MM.1S (cell line): ENCODE results near the gene MB.
A peak's percentile ranks its signal among the peaks of the same experiment; 100 is the strongest.

Experiments
- DNase-seq: peaks from one replicate; pipeline ENCODE4 v3.0.0-alpha.2; 2015
- H2AFZ ChIP-seq: fragments of 300-600 bp; sonication (generic); 2 replicates; pipeline ENCODE4 v1.6.0; 2016; ENCODE audit warnings: antibody characterized with exemption, low read length
- H3F3A ChIP-seq: fragments of 300-600 bp; sonication (generic); 2 replicates; pipeline ENCODE4 v1.6.1; 2016; ENCODE audit warnings: mild to moderate bottlenecking, antibody characterized with exemption, low read length, moderate library complexity, mixed read lengths; ENCODE audit not compliant: insufficient read depth
- H3K27ac ChIP-seq: fragments of 300-600 bp; sonication (generic); 2 replicates; pipeline ENCODE4 v1.5.1; 2016; ENCODE audit warnings: mild to moderate bottlenecking, low read length
- H3K27me3 ChIP-seq: fragments of 300-600 bp; sonication (generic); replicated peaks from 2 replicates; pipeline ENCODE4 v1.6.0; 2016; ENCODE audit warnings: low read length; ENCODE audit not compliant: insufficient read depth
- H3K36me3 ChIP-seq: fragments of 300-600 bp; sonication (generic); replicated peaks from 2 replicates; pipeline ENCODE4 v1.6.1; 2016; ENCODE audit warnings: mild to moderate bottlenecking, low read length, mixed read lengths; ENCODE audit not compliant: insufficient read depth
- H3K4me1 ChIP-seq: fragments of 300-600 bp; sonication (generic); 2 replicates; pipeline ENCODE4 v1.6.1; 2016; ENCODE audit warnings: low read length, mixed read lengths
- H3K4me2 ChIP-seq: fragments of 300-600 bp; sonication (generic); 2 replicates; pipeline ENCODE4 v1.6.0; 2016; ENCODE audit warnings: low read depth, low read length
- H3K4me3 ChIP-seq: fragments of 300-600 bp; sonication (generic); 2 replicates; pipeline ENCODE4 v1.5.1; 2016; ENCODE audit warnings: low read length, mixed read lengths
- H3K79me2 ChIP-seq: fragments of 300-600 bp; sonication (generic); 2 replicates; pipeline ENCODE4 v1.6.1; 2016; ENCODE audit warnings: mixed run types, low read length, mixed read lengths
- H3K9ac ChIP-seq: fragments of 300-600 bp; sonication (generic); 2 replicates; pipeline ENCODE4 v1.6.1; 2016; ENCODE audit warnings: low read length, mixed read lengths
- H3K9me2 ChIP-seq: fragments of 300-600 bp; sonication (generic); replicated peaks from 2 replicates; pipeline ENCODE4 v1.6.1; 2016; ENCODE audit warnings: mild to moderate bottlenecking, low read length, mixed read lengths; ENCODE audit not compliant: insufficient read depth
- H3K9me3 ChIP-seq: fragments of 300-600 bp; sonication (generic); replicated peaks from 2 replicates; pipeline ENCODE4 v1.6.1; 2016; ENCODE audit warnings: mild to moderate bottlenecking, low read length, mixed read lengths; ENCODE audit not compliant: insufficient read depth
- H4K20me1 ChIP-seq: fragments of 300-600 bp; sonication (generic); 2 replicates; pipeline ENCODE4 v1.6.1; 2016; ENCODE audit warnings: mild to moderate bottlenecking, low read length, moderate library complexity, mixed read lengths; ENCODE audit not compliant: insufficient read depth
- CTCF ChIP-seq: fragments of 300-600 bp; sonication (generic); IDR thresholded peaks from 2 replicates; pipeline ENCODE4 v1.5.1; 2016; ENCODE audit warnings: antibody characterized with exemption, low read length, mixed read lengths
- EZH2 ChIP-seq: fragments of 300-600 bp; sonication (generic); optimal IDR thresholded peaks from 2 replicates; pipeline ENCODE3; 2017; ENCODE audit warnings: low read depth, mild to moderate bottlenecking, antibody characterized with exemption, low read length, mixed read lengths
- EZH2phosphoT487 ChIP-seq: fragments of 300-600 bp; sonication (generic); IDR thresholded peaks from 2 replicates; pipeline ENCODE4 v1.6.1; 2018; ENCODE audit warnings: antibody characterized with exemption, low read length

MB gene

DNA sequence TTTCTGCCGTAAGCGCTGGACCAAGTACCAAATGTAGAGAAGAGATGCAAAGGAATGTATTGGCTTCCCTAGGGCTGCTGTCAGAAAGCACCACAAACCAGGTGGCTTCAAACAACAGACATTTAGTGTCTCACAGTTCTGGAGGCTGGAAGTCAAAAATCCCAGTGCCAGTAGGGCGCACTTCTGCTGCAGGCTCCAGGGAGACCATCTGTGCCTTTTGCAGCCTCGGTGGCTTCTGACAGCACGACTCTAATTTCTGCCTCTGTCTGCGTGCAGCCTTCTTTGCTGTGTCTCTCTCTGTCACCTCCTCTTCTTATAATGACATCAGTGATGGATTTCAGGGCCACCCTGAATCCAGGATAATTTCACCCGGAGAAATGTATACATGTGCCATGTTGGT lies 34.0 kb upstream of the MB start:
- Histone ChIP-seq H3K4me3 (no peak overlapping the region), H2AFZ (no peak overlapping the region), H3F3A (peaks cover 15% of the 10 kb centered on the region), H3K36me3 (peaks cover 4% of the 10 kb centered on the region; the same call in 1 of the 2 replicates), H3K27me3 (no peaks in the 10 kb centered on the region), H4K20me1 (no peaks in the 10 kb centered on the region), H3K79me2 (peaks cover 57% of the 10 kb centered on the region), H3K9ac (no peak overlapping the region), H3K4me1 (peaks cover 9% of the 10 kb centered on the region; the same call in 1 of the 2 replicates), H3K4me2 (no peak overlapping the region), H3K9me3 (no peaks in the 10 kb centered on the region), H3K9me2 (no peaks in the 10 kb centered on the region), H3K27ac (no peak overlapping the region)
- no peak for DNase-seq
- no peak for TF ChIP-seq CTCF
- no peak for TF ChIP-seq EZH2
- TF ChIP-seq EZH2phosphoT487: no peak

DNA sequence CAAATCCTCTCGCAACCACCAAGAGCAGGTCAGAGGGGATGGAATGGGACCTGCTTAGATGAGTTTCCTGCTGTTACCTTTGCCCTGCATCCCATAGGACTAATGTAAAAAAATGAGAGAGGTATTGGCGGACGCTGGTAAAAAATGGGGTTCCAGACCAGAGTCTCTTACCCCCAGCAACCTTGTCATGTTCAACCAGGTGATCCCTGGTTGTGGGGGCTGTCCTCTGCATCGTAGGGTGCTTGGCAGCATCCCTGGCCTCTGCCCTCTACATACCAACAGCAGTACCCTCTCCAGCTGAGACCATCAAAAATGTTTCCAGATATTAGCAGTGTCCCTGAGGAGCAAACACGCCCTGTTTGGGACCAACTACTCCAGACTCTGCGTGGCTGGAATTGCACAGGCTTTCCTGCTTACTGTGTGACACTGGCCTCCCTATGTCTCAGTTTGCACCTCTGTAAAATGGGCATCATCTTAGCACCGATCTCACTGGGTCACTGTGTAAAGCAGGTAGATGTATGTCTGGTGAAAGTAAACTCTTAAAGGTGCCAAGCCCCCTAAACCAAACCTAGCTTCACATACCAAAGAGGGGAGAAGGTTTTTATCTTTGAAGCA lies 32.6 kb upstream of the MB start:
- Histone ChIP-seq H3K4me2 (peak overlapping the region; percentile 90), H3K4me3 (peak overlapping the region; percentile 94)
- TF ChIP-seq EZH2 (no peak), EZH2phosphoT487 (no peak), CTCF (no peak)

DNA sequence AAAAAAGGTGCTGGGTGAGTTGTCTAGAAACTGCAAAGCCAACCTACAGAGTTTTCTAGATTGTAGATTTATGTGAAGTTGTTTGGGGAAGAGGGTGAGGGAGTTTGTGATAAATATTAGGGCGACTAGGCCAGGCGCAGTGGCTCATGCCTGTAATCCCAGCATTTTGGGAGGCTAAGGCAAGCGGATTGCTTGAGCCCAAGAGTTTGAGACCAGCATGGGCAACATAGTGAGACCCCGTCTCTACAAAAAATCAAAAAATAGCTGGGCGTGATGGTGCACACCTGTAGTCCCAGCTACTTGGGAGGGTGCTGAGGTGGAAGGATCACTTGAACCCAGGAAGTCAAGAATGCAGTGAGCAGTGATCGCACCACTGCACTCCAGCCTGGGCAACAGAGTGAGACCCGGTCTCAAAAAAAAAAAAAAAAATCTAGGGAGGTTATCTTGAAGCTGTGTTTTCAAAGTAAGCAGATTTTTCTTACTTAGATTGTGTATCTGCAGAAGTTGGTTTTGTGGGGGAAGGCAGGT lies 32.0 kb upstream of the MB start:
- Histone ChIP-seq H3K9ac (peak overlapping the region; percentile 93), H3K79me2 (peaks cover 39% of the 10 kb centered on the region), H3K4me1 (peaks cover 9% of the 10 kb centered on the region; the same call in 1 of the 2 replicates), H3K4me3 (peak overlapping the region; percentile 94), H3F3A (peaks cover 15% of the 10 kb centered on the region), H4K20me1 (no peaks in the 10 kb centered on the region), H3K36me3 (peaks cover 4% of the 10 kb centered on the region; the same call in 1 of the 2 replicates), H3K4me2 (peak overlapping the region; percentile 90), H3K27me3 (no peaks in the 10 kb centered on the region), H3K27ac (peak overlapping the region; percentile 94), H3K9me3 (no peaks in the 10 kb centered on the region), H3K9me2 (no peaks in the 10 kb centered on the region), H2AFZ (peak overlapping the region; percentile 90)
- TF ChIP-seq CTCF (no peak), EZH2 (no peak), EZH2phosphoT487 (no peak)
- no peak for DNase-seq

More for the DNA sequence above, 32.6 kb upstream of the MB start:
- peak overlapping the region; percentile 94; the same call in 1 of the 2 replicates for H3K27ac ChIP-seq
- no peaks in the 10 kb centered on the region for H3K27me3 ChIP-seq
- peaks cover 4% of the 10 kb centered on the region; the same call in 1 of the 2 replicates for H3K36me3 ChIP-seq
- H3K9me2 ChIP-seq: no peaks in the 10 kb centered on the region
- H3K79me2 ChIP-seq: peaks cover 45% of the 10 kb centered on the region
- no peaks in the 10 kb centered on the region for H4K20me1 ChIP-seq
- H2AFZ ChIP-seq: no peak overlapping the region
- H3K4me1 ChIP-seq: peaks cover 9% of the 10 kb centered on the region; the same call in 1 of the 2 replicates
- H3K9ac ChIP-seq: peak overlapping the region; percentile 93; the same call in 1 of the 2 replicates
- peaks cover 15% of the 10 kb centered on the region for H3F3A ChIP-seq
- H3K9me3 ChIP-seq: no peaks in the 10 kb centered on the region
- no peak for DNase-seq
